Kidney epithelial cell (primary cell): Measurements from ENCODE around the gene KIF21A. TPM values are rescaled to one million over a fixed set of nuclear protein-coding genes. Genes with fewer than 3 reads are reported as not detected.

Experiments
- DNase-seq: peaks from one replicate; pipeline ENCODE4 v3.0.0-alpha.2; 2010; ENCODE audit warnings: low read depth
- H3K27me3 ChIP-seq: 2 replicates; pipeline ENCODE4 v1.6.0; 2011; ENCODE audit warnings: low read length; ENCODE audit not compliant: control insufficient read depth, insufficient read depth
- H3K36me3 ChIP-seq: 2 replicates; pipeline ENCODE4 v1.5.1; 2011; ENCODE audit warnings: low read length; ENCODE audit not compliant: control insufficient read depth, insufficient read depth
- H3K4me3 ChIP-seq: 2 replicates; pipeline ENCODE4 v1.5.1; 2011; ENCODE audit warnings: low read depth, mild to moderate bottlenecking, control low read depth, low read length
- total RNA-seq: library from RNA; depleted of rRNA; stranded (reverse); fragments of >200 nt; gene quantifications from 2 replicates; pipeline ENCODE4 v1.2.3, GENCODE V29; 2015
- TF ChIP-seq, protein P1 (sequence below): IDR thresholded peaks from 2 replicates; pipeline ENCODE4 v1.5.1; 2011; ENCODE audit warnings: mild to moderate bottlenecking, moderate library complexity, low read length, control low read depth, inconsistent platforms; ENCODE audit not compliant: insufficient read depth, poor library complexity, severe bottlenecking

The KIF21A gene
- total RNA-seq, 1 donor from 2014 or later, result 17.8 TPM

DNA sequence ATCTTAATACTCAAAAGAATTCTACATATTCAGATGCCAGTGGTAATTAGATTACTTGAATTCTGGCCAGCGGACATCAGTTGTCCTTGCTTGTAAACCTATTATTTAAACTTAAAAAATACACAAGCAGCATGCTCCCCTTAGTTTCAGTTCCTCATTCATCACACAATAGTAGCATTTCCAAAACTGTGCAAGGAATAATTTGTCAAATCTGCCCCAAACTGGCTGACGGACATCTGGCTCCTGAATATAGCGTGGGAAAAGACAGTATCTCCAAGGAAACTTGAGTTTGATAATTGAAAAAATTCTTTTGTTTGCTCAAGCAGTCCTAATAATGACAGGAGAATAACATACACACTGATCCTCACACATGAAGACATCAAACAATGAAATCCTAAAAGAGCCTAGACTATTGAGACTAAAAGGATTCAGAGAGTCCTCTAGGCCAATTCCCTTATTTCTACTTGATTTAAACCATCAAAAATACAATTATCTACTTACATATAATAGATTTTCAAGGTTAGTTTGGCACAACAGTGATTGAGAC lies 90.4 kb downstream of the KIF21A start:
- TF ChIP-seq, protein P1, sequence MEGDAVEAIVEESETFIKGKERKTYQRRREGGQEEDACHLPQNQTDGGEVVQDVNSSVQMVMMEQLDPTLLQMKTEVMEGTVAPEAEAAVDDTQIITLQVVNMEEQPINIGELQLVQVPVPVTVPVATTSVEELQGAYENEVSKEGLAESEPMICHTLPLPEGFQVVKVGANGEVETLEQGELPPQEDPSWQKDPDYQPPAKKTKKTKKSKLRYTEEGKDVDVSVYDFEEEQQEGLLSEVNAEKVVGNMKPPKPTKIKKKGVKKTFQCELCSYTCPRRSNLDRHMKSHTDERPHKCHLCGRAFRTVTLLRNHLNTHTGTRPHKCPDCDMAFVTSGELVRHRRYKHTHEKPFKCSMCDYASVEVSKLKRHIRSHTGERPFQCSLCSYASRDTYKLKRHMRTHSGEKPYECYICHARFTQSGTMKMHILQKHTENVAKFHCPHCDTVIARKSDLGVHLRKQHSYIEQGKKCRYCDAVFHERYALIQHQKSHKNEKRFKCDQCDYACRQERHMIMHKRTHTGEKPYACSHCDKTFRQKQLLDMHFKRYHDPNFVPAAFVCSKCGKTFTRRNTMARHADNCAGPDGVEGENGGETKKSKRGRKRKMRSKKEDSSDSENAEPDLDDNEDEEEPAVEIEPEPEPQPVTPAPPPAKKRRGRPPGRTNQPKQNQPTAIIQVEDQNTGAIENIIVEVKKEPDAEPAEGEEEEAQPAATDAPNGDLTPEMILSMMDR, result no peak
- DNase-seq, result no peak
- Histone ChIP-seq H3K4me3 (no peak overlapping the region), H3K27me3 (no peaks in the 10 kb centered on the region), H3K36me3 (no peaks in the 10 kb centered on the region)

GRCh38 chr12:39351153-39351552 lies 91.8 kb downstream of the KIF21A start:
- H3K36me3 ChIP-seq, result no peaks in the 10 kb centered on the region
- H3K4me3 ChIP-seq, result no peak overlapping the region
- no peak for DNase-seq

DNA sequence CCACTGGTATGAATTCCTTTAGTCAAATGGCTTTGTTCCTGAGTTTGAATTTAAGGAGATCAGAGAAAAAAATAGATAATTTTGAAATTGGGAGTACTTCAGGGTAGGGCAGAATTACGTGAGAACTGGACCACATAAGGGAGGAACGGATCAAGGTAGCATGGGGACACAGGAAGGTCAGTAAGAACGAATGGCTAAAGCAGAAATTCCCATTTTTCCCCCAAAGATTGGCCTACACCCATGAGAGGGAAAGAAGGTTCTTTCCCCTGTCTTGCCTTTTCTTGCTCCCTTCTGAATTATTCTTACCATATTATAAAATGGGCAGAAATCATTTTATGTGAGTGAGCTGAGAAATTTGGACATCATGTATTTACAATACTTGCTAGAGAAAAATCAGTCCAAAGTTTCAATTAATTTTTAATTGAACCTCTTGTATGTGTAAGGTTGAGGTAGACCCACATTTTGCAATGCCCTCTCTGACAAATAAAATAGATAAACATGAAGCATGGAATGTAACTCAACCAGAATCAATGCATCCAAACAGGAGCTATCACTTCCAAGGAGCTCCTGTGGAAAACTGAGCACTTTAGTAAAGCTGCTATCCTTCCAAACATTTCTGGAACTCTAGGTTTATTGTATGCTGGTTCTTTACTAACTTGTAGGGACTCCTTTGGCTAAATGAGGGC lies 93.8 kb downstream of the KIF21A start:
- no peaks in the 10 kb centered on the region for H3K27me3 ChIP-seq
- no peak for DNase-seq
- no peak overlapping the region for H3K4me3 ChIP-seq
- TF ChIP-seq, protein P1, result no peak
- H3K36me3 ChIP-seq, result no peaks in the 10 kb centered on the region

More at GRCh38 chr12:39351153-39351552, 91.8 kb downstream of the KIF21A start:
- H3K27me3 ChIP-seq, result no peaks in the 10 kb centered on the region
- TF ChIP-seq, protein P1, result no peak

DNA sequence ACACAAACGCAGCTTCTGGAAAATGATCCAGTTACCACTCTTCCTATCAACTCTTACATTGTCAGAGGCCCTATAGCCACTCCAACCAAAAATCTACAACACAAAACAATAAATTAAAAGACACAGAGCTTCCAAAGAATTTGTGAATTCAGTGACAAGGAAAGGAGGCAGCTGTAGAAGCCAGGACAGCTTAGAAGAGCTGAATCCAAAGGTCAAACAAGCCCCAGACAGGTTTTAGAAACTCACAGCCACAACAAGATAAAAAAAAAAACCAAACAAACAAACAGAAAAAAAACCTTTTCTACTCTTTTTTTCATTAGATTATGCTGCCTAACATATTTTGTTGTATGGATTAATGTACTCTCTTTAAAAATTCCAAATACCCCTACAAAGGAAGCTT lies 94.4 kb downstream of the KIF21A start:
- TF ChIP-seq, protein P1, result no peak
- no peak for DNase-seq
- Histone ChIP-seq H3K27me3 (no peaks in the 10 kb centered on the region), H3K4me3 (no peak overlapping the region), H3K36me3 (no peaks in the 10 kb centered on the region)

DNA sequence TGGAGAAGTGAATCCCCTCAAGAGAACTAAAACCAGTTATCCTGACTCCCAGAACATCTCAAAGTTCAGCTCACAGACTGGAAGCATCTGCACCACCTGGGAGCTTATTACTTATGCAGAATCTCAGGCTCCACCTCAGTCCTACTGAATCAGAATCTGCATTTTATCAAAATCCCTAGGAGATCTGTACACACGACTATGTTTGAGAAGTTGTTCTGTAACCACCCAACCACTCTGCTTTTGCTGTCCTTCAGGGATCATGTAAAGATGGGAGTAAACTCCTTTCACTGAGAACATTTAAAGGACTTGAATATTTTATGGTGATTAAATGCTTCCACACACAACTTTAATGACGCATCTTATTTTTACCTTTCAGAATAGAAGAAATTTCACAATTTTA lies 98.0 kb downstream of the KIF21A start:
- TF ChIP-seq, protein P1, result no peak
- H3K36me3 ChIP-seq, result no peaks in the 10 kb centered on the region
- H3K27me3 ChIP-seq, result no peaks in the 10 kb centered on the region
- H3K4me3 ChIP-seq, result no peak overlapping the region
- no peak for DNase-seq

DNA sequence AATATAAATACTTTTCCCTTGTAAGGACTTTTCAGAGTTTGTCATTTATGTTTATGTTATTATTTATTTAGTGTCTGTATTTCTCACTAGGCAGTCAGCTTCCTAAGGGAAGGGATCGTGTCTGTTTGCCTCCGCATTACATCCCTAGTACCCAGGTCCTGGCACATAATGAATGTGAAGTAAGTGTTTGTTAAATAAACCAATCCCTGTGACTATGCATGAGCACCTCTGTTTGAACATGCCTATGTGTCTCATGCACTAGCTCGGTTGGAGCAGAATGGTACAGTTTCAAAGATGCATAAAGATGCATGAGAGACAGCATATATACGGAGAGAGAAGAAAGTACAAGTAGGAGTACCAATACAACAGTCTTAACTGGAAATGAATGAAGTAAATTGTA lies 99.3 kb downstream of the KIF21A start:
- H3K4me3 ChIP-seq, result no peak overlapping the region
- TF ChIP-seq, protein P1, result no peak
- no peaks in the 10 kb centered on the region for H3K27me3 ChIP-seq
- DNase-seq, result no peak
- H3K36me3 ChIP-seq, result no peaks in the 10 kb centered on the region
